Activated B cell treated with CpG ODN at 0.5 μM for 24 hours (primary cell): ENCODE results near the gene HSF4. TPM values are rescaled to one million over a fixed set of nuclear protein-coding genes. Genes with fewer than 3 reads are reported as not detected.

ENCODE experiments used
- ATAC-seq: fragments of 200-7000 bp; cut with Tn5 transposase; one replicate; pipeline ENCODE4 v1.10.0; 2021; ENCODE audit warnings: low read depth, mild to moderate bottlenecking, moderate library complexity
- CTCF ChIA-PET: fragments of 350-600 bp; sonication (Branson Sonifier 250); formaldehyde crosslinking; loops from one replicate; lab custom pipeline; 2021; ENCODE audit warnings: antibody characterized with exemption; lab: Charles Lee
- POLR2A ChIA-PET: fragments of 350-600 bp; sonication (Branson Sonifier 250); formaldehyde crosslinking; loops from one replicate; lab custom pipeline; 2021; ENCODE audit warnings: antibody characterized with exemption; lab: Charles Lee
- DNase-seq: peaks from one replicate; pipeline ENCODE4 v3.0.0; 2022
- H3K27ac Mint-ChIP-seq: one replicate; pipeline ENCODE4 v1.8.0; 2020; ENCODE audit warnings: mixed read lengths
- H3K27me3 Mint-ChIP-seq: one replicate; pipeline ENCODE4 v1.8.0; 2021; ENCODE audit warnings: mixed read lengths
- H3K36me3 Mint-ChIP-seq: one replicate; pipeline ENCODE4 v1.8.0; 2021; ENCODE audit warnings: low read depth, mixed read lengths
- H3K4me1 Mint-ChIP-seq: one replicate; pipeline ENCODE4 v1.8.0; 2021; ENCODE audit warnings: mixed read lengths
- H3K4me3 Mint-ChIP-seq: one replicate; pipeline ENCODE4 v1.8.0; 2020; ENCODE audit warnings: mild to moderate bottlenecking, mixed read lengths
- H3K9me3 Mint-ChIP-seq: one replicate; pipeline ENCODE4 v1.8.0; 2020; ENCODE audit warnings: mixed read lengths
- intact Hi-C: fragments of 100-400 bp; cut with micrococcal nuclease; formaldehyde crosslinking; loops from one replicate; pipeline ENCODE4 v1.15.1; 2024
- total RNA-seq: library from RNA; stranded (reverse); gene quantifications from 2 replicates; pipeline ENCODE4 v1.2.3, GENCODE V29; 2022
- TF ChIP-seq, protein P1 (sequence below): fragments of 200-600 bp; IDR thresholded peaks from one replicate; pipeline ENCODE4 v1.8.0; 2022; ENCODE audit warnings: antibody characterized with exemption, mild to moderate bottlenecking

Gene HSF4
- total RNA-seq, 1 donor from 2014 or later: 5.9 TPM

DNA sequence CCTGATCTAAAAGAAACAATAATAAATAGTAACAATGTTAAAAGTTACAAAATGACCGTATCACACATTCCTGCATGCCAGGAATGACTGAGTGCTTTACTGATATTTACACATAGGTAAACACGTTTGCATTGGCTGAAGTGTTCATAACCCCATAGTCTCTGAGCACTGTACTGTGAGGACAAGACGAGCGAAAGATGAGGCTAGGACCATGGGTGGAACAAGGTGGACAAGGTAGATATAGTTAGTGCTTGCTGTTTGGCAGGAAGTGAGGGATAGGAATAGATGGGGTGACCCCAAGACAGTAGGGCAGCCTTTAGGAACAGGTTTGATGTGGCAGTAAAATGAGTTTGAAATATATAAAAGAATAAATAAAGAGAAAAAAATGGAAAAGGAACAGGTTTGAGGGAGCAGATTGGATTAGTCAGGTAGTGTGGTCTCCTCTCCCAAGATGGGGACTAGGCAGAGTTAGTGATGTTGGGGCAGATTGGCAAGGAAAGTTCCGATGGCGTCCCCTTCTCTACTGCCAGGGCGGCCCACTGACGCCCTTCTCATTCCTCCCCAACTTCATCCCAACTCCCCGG lies 27.0 kb downstream of the HSF4 start:
- H3K9me3 Mint-ChIP-seq: no peaks in the 10 kb centered on the region

DNA sequence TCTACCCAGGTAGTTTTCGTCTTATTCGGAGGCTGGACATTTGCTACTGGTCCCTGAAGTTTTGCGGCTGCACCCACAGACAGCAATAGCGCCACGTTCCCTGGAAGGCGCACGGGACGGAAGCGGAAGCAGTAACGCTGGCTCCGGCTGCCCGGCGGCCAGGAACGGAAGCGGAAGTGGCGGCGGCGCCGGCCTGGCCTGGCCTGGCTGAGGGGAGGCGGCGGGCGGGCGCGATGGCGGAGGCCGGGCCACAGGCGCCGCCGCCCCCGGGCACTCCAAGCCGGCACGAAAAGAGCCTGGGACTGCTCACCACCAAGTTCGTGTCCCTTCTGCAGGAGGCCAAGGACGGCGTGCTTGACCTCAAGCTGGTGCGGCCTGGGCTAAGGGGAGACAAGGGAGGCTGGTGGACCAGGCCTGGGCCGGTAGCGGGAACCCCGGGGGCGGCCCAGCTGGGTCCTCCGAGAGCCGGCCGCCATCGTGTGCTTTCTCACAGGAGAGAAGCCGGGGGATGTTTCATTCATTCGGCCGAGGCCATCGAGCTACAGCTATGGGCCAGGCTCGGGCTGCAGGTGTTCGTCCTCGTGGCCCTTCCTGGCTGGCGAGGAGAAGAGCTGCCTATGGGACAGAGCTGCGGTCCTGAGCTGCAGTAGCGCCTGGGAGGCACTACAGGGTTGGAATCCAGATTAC lies 27.6 kb downstream of the HSF4 start, which contains the start of gene E2F4:
Gene E2F4 (plus strand): TSS at position 161 of the 687 bp plus-strand sequence. CDS start 73 bp downstream, at position 234.
- DNase-seq (peak; percentile 85), ATAC-seq (peak; percentile 98)
- intact Hi-C loops: loop anchor here (1.0 to 2.0 kb wide), 4 partner anchors 9 to 53 kb away; partner anchors contain the start of genes FBXL8, MATCAP1 and TRADD
- ChIA-PET POLR2A (interaction anchor here (0.8 to 1.7 kb wide), 5 partner anchors 8 to 86 kb away, joined by 3 to 13 read pairs (median 4); partner anchors contain the start of gene TMEM208), CTCF (interaction anchor here (0.9 kb wide), 1 partner anchor 229 kb away, joined by 3 read pairs; no protein-coding TSS in a partner anchor)
- Mint-ChIP-seq H3K9me3 (no peaks in the 10 kb centered on the region), H3K27ac (peak within 1 kb of the TSS; percentile 70), H3K27me3 (peaks cover 3% of the 10 kb centered on the region), H3K4me1 (peaks cover 32% of the 10 kb centered on the region), H3K4me3 (peak within 1 kb of the TSS; percentile 87), H3K36me3 (peaks cover 39% of the 10 kb centered on the region)
- TF ChIP-seq, protein P1, sequence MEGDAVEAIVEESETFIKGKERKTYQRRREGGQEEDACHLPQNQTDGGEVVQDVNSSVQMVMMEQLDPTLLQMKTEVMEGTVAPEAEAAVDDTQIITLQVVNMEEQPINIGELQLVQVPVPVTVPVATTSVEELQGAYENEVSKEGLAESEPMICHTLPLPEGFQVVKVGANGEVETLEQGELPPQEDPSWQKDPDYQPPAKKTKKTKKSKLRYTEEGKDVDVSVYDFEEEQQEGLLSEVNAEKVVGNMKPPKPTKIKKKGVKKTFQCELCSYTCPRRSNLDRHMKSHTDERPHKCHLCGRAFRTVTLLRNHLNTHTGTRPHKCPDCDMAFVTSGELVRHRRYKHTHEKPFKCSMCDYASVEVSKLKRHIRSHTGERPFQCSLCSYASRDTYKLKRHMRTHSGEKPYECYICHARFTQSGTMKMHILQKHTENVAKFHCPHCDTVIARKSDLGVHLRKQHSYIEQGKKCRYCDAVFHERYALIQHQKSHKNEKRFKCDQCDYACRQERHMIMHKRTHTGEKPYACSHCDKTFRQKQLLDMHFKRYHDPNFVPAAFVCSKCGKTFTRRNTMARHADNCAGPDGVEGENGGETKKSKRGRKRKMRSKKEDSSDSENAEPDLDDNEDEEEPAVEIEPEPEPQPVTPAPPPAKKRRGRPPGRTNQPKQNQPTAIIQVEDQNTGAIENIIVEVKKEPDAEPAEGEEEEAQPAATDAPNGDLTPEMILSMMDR: no peak

More for the DNA sequence above, 27.0 kb downstream of the HSF4 start:
- H3K36me3 Mint-ChIP-seq: peaks cover 32% of the 10 kb centered on the region
- DNase-seq (no peak), ATAC-seq (no peak)
- CTCF ChIA-PET: no interaction called here
- TF ChIP-seq, protein P1: no peak
- H3K27me3 Mint-ChIP-seq: peaks cover 3% of the 10 kb centered on the region
- peak overlapping the region; percentile 87 for H3K4me3 Mint-ChIP-seq
- peak overlapping the region; percentile 70 for H3K27ac Mint-ChIP-seq
- POLR2A ChIA-PET: interaction anchor here (1.3 to 1.7 kb wide), 2 partner anchors 7 to 35 kb away, joined by 4 to 13 read pairs; partner anchors contain the start of gene TMEM208
- peaks cover 29% of the 10 kb centered on the region for H3K4me1 Mint-ChIP-seq
- intact Hi-C loops: no loop called here

DNA sequence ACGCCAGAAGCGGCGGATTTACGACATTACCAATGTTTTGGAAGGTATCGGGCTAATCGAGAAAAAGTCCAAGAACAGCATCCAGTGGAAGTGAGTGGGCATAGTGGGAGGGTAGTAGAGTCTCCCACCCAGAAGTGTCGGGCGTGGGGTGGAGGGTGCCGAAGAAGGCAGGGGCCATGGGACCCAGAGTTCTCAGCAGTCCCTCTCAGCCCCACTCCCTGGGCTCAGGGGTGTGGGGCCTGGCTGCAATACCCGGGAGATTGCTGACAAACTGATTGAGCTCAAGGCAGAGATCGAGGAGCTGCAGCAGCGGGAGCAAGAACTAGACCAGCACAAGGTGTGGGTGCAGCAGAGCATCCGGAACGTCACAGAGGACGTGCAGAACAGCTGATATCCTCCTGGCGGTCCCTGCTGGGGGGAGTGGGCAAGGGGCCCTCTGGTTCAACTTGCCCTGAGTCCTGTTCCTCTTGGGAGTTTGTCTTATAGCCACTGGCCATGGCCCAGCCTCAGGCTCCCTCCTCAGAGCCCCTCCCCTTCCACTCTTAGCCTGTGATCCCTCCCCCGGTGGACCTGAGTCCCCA lies 28.3 kb downstream of the HSF4 start:
- DNase-seq: no peak
- Mint-ChIP-seq H3K9me3 (no peaks in the 10 kb centered on the region), H3K36me3 (peaks cover 45% of the 10 kb centered on the region), H3K4me3 (peak overlapping the region; percentile 87), H3K27ac (peak overlapping the region; percentile 56), H3K4me1 (peaks cover 32% of the 10 kb centered on the region), H3K27me3 (peaks cover 3% of the 10 kb centered on the region)
- ChIA-PET POLR2A (interaction anchor here (0.8 to 1.7 kb wide), 5 partner anchors 9 to 86 kb away, joined by 3 to 13 read pairs (median 4); partner anchors contain the start of gene TMEM208), CTCF (interaction anchor here (0.9 kb wide), 1 partner anchor 230 kb away, joined by 3 read pairs; no protein-coding TSS in a partner anchor)
- TF ChIP-seq, protein P1: no peak
- no peak for ATAC-seq
- intact Hi-C loops: loop anchor here (1.0 to 2.0 kb wide), 4 partner anchors 10 to 52 kb away; partner anchors contain the start of genes FBXL8, MATCAP1 and TRADD

DNA sequence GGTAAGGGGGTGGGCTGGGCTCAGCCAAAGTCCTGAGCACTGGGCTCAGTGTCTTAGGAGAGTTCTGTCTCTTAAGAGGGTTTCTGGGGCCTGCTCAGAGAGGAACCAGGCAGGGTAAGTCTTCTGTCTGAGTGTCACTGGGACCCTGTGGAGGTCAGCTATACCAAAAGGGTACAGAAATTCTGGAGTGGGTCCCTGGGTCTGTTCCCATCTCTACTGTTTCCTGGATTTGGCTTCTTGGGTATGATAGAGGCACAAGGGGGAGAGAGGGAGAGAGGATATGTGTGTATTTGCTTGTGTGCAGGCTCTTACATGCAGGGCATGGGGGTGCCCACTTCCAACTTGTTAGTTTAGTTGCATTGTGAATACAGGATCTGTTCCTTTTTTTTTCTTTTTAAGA lies 29.0 kb downstream of the HSF4 start:
- POLR2A ChIA-PET: interaction anchor here (1.5 to 1.7 kb wide), 2 partner anchors 33 to 51 kb away, joined by 5 to 13 read pairs; partner anchors contain the start of gene TMEM208
- no peak for DNase-seq
- CTCF ChIA-PET: no interaction called here
- TF ChIP-seq, protein P1: no peak
- Mint-ChIP-seq H3K27ac (peak overlapping the region; percentile 30), H3K27me3 (no peaks in the 10 kb centered on the region), H3K4me3 (peak overlapping the region; percentile 87), H3K4me1 (peaks cover 34% of the 10 kb centered on the region), H3K36me3 (peaks cover 52% of the 10 kb centered on the region), H3K9me3 (no peaks in the 10 kb centered on the region)
- no peak for ATAC-seq
- intact Hi-C loops: loop anchor here (2.0 kb wide), 2 partner anchors 35 to 51 kb away; partner anchors contain the start of genes FBXL8 and TRADD
